HTR-8/SVneo (cell line): ENCODE data around the gene TSPEAR.

Experiments
- DNase-seq: peaks from one replicate; pipeline ENCODE4 v3.0.0; 2011; ENCODE audit warnings: low spot score, mixed read lengths; ENCODE audit not compliant: insufficient read length
- FAIRE-seq: peaks from 2 replicates; lab custom pipeline; 2011; peaks lifted over from hg19 to GRCh38; lab: Jason Lieb, UNC

The TSPEAR gene

GRCh38 chr21:44515359-44516165, 195.8 kb downstream of the TSPEAR start:
- FAIRE-seq (no peak), DNase-seq (no peak)

GRCh38 chr21:44514746-44515358, 196.5 kb downstream of the TSPEAR start:
- DNase-seq: no peak
- FAIRE-seq: no peak

- no peak for FAIRE-seq
Observed at GRCh38 chr21:44514218-44514520, 197.2 kb downstream of the TSPEAR start.

GRCh38 chr21:44513389-44514217, 197.8 kb downstream of the TSPEAR start:
- no peak for DNase-seq
- no peak for FAIRE-seq

More at GRCh38 chr21:44514218-44514520, 197.2 kb downstream of the TSPEAR start:
- no peak for DNase-seq

GRCh38 chr21:44512496-44513388, 198.6 kb downstream of the TSPEAR start:
- DNase-seq (no peak), FAIRE-seq (no peak)

GRCh38 chr21:44511938-44512275, 199.5 kb downstream of the TSPEAR start:
- FAIRE-seq (no peak), DNase-seq (no peak)

- FAIRE-seq: peak; percentile 93
Observed at GRCh38 chr21:44511219-44511937, 200.0 kb downstream of the TSPEAR start.

GRCh38 chr21:44510508-44511218, 200.7 kb downstream of the TSPEAR start:
- DNase-seq: peak; percentile 74
- FAIRE-seq: peak; percentile 81

More at GRCh38 chr21:44511219-44511937, 200.0 kb downstream of the TSPEAR start:
- no peak for DNase-seq

GRCh38 chr21:44510109-44510507, 201.3 kb downstream of the TSPEAR start:
- DNase-seq (no peak), FAIRE-seq (no peak)

GRCh38 chr21:44509539-44509938, 201.8 kb downstream of the TSPEAR start:
- DNase-seq: no peak

GRCh38 chr21:44508711-44509445, 202.5 kb downstream of the TSPEAR start:
- no peak for FAIRE-seq

More at GRCh38 chr21:44509539-44509938, 201.8 kb downstream of the TSPEAR start:
- no peak for FAIRE-seq

GRCh38 chr21:44508426-44508710, 203.0 kb downstream of the TSPEAR start:
- DNase-seq (no peak), FAIRE-seq (no peak)

More at GRCh38 chr21:44508711-44509445, 202.5 kb downstream of the TSPEAR start:
- DNase-seq: no peak

- DNase-seq (no peak), FAIRE-seq (no peak)
Observed at GRCh38 chr21:44507673-44508425, 203.5 kb downstream of the TSPEAR start.

- FAIRE-seq (no peak), DNase-seq (no peak)
Observed at GRCh38 chr21:44506279-44507255, 204.8 kb downstream of the TSPEAR start.

- FAIRE-seq (no peak), DNase-seq (no peak)
Observed at GRCh38 chr21:44505673-44506278, 205.6 kb downstream of the TSPEAR start.

GRCh38 chr21:44503901-44504399, 207.4 kb downstream of the TSPEAR start:
- FAIRE-seq (no peak), DNase-seq (no peak)
